ENCODE results near the gene WDR33.

The WDR33 gene

GRCh38 chr2:127853671-127854070 is 42.7 kb upstream of the WDR33 start:
- Histone ChIP-seq H2BK120ac (ENCODE audit: low read depth, low read length) (no peak overlapping the region), H3K14ac (ENCODE audit: low read length in 2 of 2) (no peak overlapping the region), H3K27ac (ENCODE audit: low read length, poor library complexity, severe bottlenecking) (peak overlapping the region; percentile 37), H3K4me1 (ENCODE audit: control insufficient read depth, insufficient read depth, low read depth, low read length) (peaks cover 13% of the 10 kb centered on the region), H2BK15ac (ENCODE audit: low read depth, poor library complexity, severe bottlenecking) (no peak overlapping the region), H4K91ac (ENCODE audit: low read length) (no peak overlapping the region), H3K79me1 (replicated peaks; ENCODE audit: low read length, poor library complexity, severe bottlenecking) (peaks cover 27% of the 10 kb centered on the region), H2AK5ac (ENCODE audit: low read length, severe bottlenecking) (no peak overlapping the region), H2BK12ac (ENCODE audit: low read length in 2 of 2) (no peak overlapping the region), H3K9me3 (ENCODE audit: control insufficient read depth, low read length) (no peaks in the 10 kb centered on the region), H3K23ac (ENCODE audit: low read length in 2 of 2) (no peak overlapping the region), H2AFZ (ENCODE audit: low read depth, low read length) (no peak overlapping the region), H3K4me2 (ENCODE audit: low read length, poor library complexity, severe bottlenecking) (peak overlapping the region; percentile 56), H3K4ac (ENCODE audit: low read depth in 1 of 2, low read length in 2 of 2) (no peak overlapping the region), H4K8ac (ENCODE audit: low read length) (peak overlapping the region; percentile 69), H2BK5ac (ENCODE audit: low read depth, low read length, poor library complexity, severe bottlenecking) (no peak overlapping the region), H3K36me3 (ENCODE audit: control insufficient read depth in 1 of 2, insufficient read depth in 2 of 2, low read depth in 1 of 2, low read length in 2 of 2) (peaks cover 23 to 40% of the 10 kb centered on the region in 2 experiments), H3K18ac (ENCODE audit: low read depth in 1 of 2, low read length in 2 of 2) (no peak overlapping the region), H3K9ac (ENCODE audit: low read length) (no peak overlapping the region), H3K4me3 (ENCODE audit: insufficient read depth in 1 of 2, low read depth in 1 of 2, low read length in 2 of 2) (no peak overlapping the region), H3K27me3 (ENCODE audit: control insufficient read depth in 1 of 2, insufficient read depth in 1 of 2, low read length in 2 of 2) (no peaks in the 10 kb centered on the region)
- DNase-seq = peak; percentile 26
- 94% methylated on average over 3 of the region's 4 CpGs for WGBS

GRCh38 chr2:127852388-127852787 is 41.4 kb upstream of the WDR33 start:
- H2BK120ac ChIP-seq (ENCODE audit: low read depth, low read length) = no peak overlapping the region
- no peak overlapping the region for H3K9ac ChIP-seq (ENCODE audit: low read length)
- H3K4me2 ChIP-seq (ENCODE audit: low read length, poor library complexity, severe bottlenecking) = no peak overlapping the region
- H3K14ac ChIP-seq (ENCODE audit: low read length in 2 of 2) = no peak overlapping the region
- no peaks in the 10 kb centered on the region for H3K9me3 ChIP-seq (ENCODE audit: control insufficient read depth, low read length)
- H3K4me3 ChIP-seq (ENCODE audit: insufficient read depth in 1 of 2, low read depth in 1 of 2, low read length in 2 of 2) = no peak overlapping the region
- peaks cover 33% of the 10 kb centered on the region for H3K79me1 ChIP-seq (replicated peaks; ENCODE audit: low read length, poor library complexity, severe bottlenecking)
- peaks cover 33 to 47% of the 10 kb centered on the region in 2 experiments for H3K36me3 ChIP-seq (ENCODE audit: control insufficient read depth in 1 of 2, insufficient read depth in 2 of 2, low read depth in 1 of 2, low read length in 2 of 2)
- over 99% methylated on average over 8 of the region's 8 CpGs for WGBS
- no peak overlapping the region for H4K91ac ChIP-seq (ENCODE audit: low read length)
- no peak overlapping the region for H2BK15ac ChIP-seq (ENCODE audit: low read depth, poor library complexity, severe bottlenecking)
- no peak overlapping the region for H2AFZ ChIP-seq (ENCODE audit: low read depth, low read length)
- H2AK5ac ChIP-seq (ENCODE audit: low read length, severe bottlenecking) = no peak overlapping the region
- H3K23ac ChIP-seq (ENCODE audit: low read length in 2 of 2) = no peak overlapping the region
- no peaks in the 10 kb centered on the region for H3K27me3 ChIP-seq (ENCODE audit: control insufficient read depth in 1 of 2, insufficient read depth in 1 of 2, low read length in 2 of 2)
- peaks cover 13% of the 10 kb centered on the region for H3K4me1 ChIP-seq (ENCODE audit: control insufficient read depth, insufficient read depth, low read depth, low read length)
- no peak overlapping the region for H2BK12ac ChIP-seq (ENCODE audit: low read length in 2 of 2)
- no peak for DNase-seq
- no peak overlapping the region for H4K8ac ChIP-seq (ENCODE audit: low read length)
- H3K4ac ChIP-seq (ENCODE audit: low read depth in 1 of 2, low read length in 2 of 2) = no peak overlapping the region
- no peak overlapping the region for H3K27ac ChIP-seq (ENCODE audit: low read length, poor library complexity, severe bottlenecking)
- H2BK5ac ChIP-seq (ENCODE audit: low read depth, low read length, poor library complexity, severe bottlenecking) = no peak overlapping the region
- H3K18ac ChIP-seq (ENCODE audit: low read depth in 1 of 2, low read length in 2 of 2) = no peak overlapping the region

GRCh38 chr2:127847931-127848330 is 37.0 kb upstream of the WDR33 start:
- Histone ChIP-seq H3K18ac (ENCODE audit: low read depth in 1 of 2, low read length in 2 of 2) (no peak overlapping the region), H3K23ac (ENCODE audit: low read length in 2 of 2) (no peak overlapping the region), H3K79me1 (replicated peaks; ENCODE audit: low read length, poor library complexity, severe bottlenecking) (peaks cover 41% of the 10 kb centered on the region), H2BK12ac (ENCODE audit: low read length in 2 of 2) (no peak overlapping the region), H2AK5ac (ENCODE audit: low read length, severe bottlenecking) (no peak overlapping the region), H3K27ac (ENCODE audit: low read length, poor library complexity, severe bottlenecking) (no peak overlapping the region), H2AFZ (ENCODE audit: low read depth, low read length) (no peak overlapping the region), H3K36me3 (ENCODE audit: control insufficient read depth in 1 of 2, insufficient read depth in 2 of 2, low read depth in 1 of 2, low read length in 2 of 2) (peaks cover 46 to 67% of the 10 kb centered on the region in 2 experiments), H3K4me1 (ENCODE audit: control insufficient read depth, insufficient read depth, low read depth, low read length) (no peaks in the 10 kb centered on the region), H3K14ac (ENCODE audit: low read length in 2 of 2) (no peak overlapping the region), H2BK120ac (ENCODE audit: low read depth, low read length) (no peak overlapping the region), H3K27me3 (ENCODE audit: control insufficient read depth in 1 of 2, insufficient read depth in 1 of 2, low read length in 2 of 2) (no peaks in the 10 kb centered on the region), H3K9ac (ENCODE audit: low read length) (no peak overlapping the region), H3K4ac (ENCODE audit: low read depth in 1 of 2, low read length in 2 of 2) (no peak overlapping the region), H4K91ac (ENCODE audit: low read length) (no peak overlapping the region), H2BK5ac (ENCODE audit: low read depth, low read length, poor library complexity, severe bottlenecking) (no peak overlapping the region), H3K4me2 (ENCODE audit: low read length, poor library complexity, severe bottlenecking) (no peak overlapping the region), H3K4me3 (ENCODE audit: insufficient read depth in 1 of 2, low read depth in 1 of 2, low read length in 2 of 2) (no peak overlapping the region), H2BK15ac (ENCODE audit: low read depth, poor library complexity, severe bottlenecking) (no peak overlapping the region), H4K8ac (ENCODE audit: low read length) (no peak overlapping the region), H3K9me3 (ENCODE audit: control insufficient read depth, low read length) (no peaks in the 10 kb centered on the region)
- DNase-seq = no peak
- WGBS = 96% methylated on average over 6 of the region's 7 CpGs

GRCh38 chr2:127844973-127845372 is 34.0 kb upstream of the WDR33 start:
- no peak overlapping the region for H3K4me3 ChIP-seq (ENCODE audit: insufficient read depth in 1 of 2, low read depth in 1 of 2, low read length in 2 of 2)
- peaks cover 26% of the 10 kb centered on the region for H3K79me1 ChIP-seq (replicated peaks; ENCODE audit: low read length, poor library complexity, severe bottlenecking)
- no peak overlapping the region for H2AFZ ChIP-seq (ENCODE audit: low read depth, low read length)
- H3K4ac ChIP-seq (ENCODE audit: low read depth in 1 of 2, low read length in 2 of 2) = no peak overlapping the region
- H2BK12ac ChIP-seq (ENCODE audit: low read length in 2 of 2) = no peak overlapping the region
- no peak overlapping the region for H3K14ac ChIP-seq (ENCODE audit: low read length in 2 of 2)
- H3K36me3 ChIP-seq (ENCODE audit: control insufficient read depth in 1 of 2, insufficient read depth in 2 of 2, low read depth in 1 of 2, low read length in 2 of 2) = peaks cover 31 to 43% of the 10 kb centered on the region in 2 experiments
- H4K91ac ChIP-seq (ENCODE audit: low read length) = no peak overlapping the region
- WGBS = 94% methylated on average over 4 of the region's 4 CpGs
- H3K4me2 ChIP-seq (ENCODE audit: low read length, poor library complexity, severe bottlenecking) = no peak overlapping the region
- no peak overlapping the region for H3K9ac ChIP-seq (ENCODE audit: low read length)
- no peak overlapping the region for H2BK5ac ChIP-seq (ENCODE audit: low read depth, low read length, poor library complexity, severe bottlenecking)
- H4K8ac ChIP-seq (ENCODE audit: low read length) = no peak overlapping the region
- H2BK120ac ChIP-seq (ENCODE audit: low read depth, low read length) = no peak overlapping the region
- no peaks in the 10 kb centered on the region for H3K9me3 ChIP-seq (ENCODE audit: control insufficient read depth, low read length)
- H3K23ac ChIP-seq (ENCODE audit: low read length in 2 of 2) = no peak overlapping the region
- no peaks in the 10 kb centered on the region for H3K4me1 ChIP-seq (ENCODE audit: control insufficient read depth, insufficient read depth, low read depth, low read length)
- H3K27ac ChIP-seq (ENCODE audit: low read length, poor library complexity, severe bottlenecking) = no peak overlapping the region
- no peaks in the 10 kb centered on the region for H3K27me3 ChIP-seq (ENCODE audit: control insufficient read depth in 1 of 2, insufficient read depth in 1 of 2, low read length in 2 of 2)
- H2BK15ac ChIP-seq (ENCODE audit: low read depth, poor library complexity, severe bottlenecking) = no peak overlapping the region
- H3K18ac ChIP-seq (ENCODE audit: low read depth in 1 of 2, low read length in 2 of 2) = no peak overlapping the region
- DNase-seq = no peak
- H2AK5ac ChIP-seq (ENCODE audit: low read length, severe bottlenecking) = no peak overlapping the region

All from mesenchymal stem cell (in vitro differentiated cells and primary cell).